Right ventricle myocardium superior (tissue), 1 donor: ENCODE data around the gene FAT3. TPM values are rescaled to one million over a fixed set of nuclear protein-coding genes. Genes with fewer than 3 reads are reported as not detected.

ENCODE experiments used
- ATAC-seq: fragments of 200-7000 bp; cut with Tn5 transposase; one replicate; pipeline ENCODE4 v1.9.1; 2020; ENCODE audit warnings: mild to moderate bottlenecking; ENCODE audit not compliant: poor library complexity
- DNase-seq: peaks from one replicate; pipeline ENCODE4 v3.0.0-alpha.2; 2020
- intact Hi-C: fragments of 100-400 bp; cut with DNase I; formaldehyde crosslinking; loops from one replicate; pipeline ENCODE4 v1.11.2; 2022
- total RNA-seq: library from RNA; stranded (reverse); fragmentation: NEBNext Ultra II Directional; extraction: Animal tissue kit (Norgen Biotek cat#: 25700); gene quantifications from one replicate; pipeline ENCODE4 v1.2.1, GENCODE V29; 2021
- donor health status: DM: no; HTN: yes; CAD: no; lungs with severe emphysema.

The FAT3 gene
- total RNA-seq, 1 donor from 2014 or later: 0.24 TPM

GRCh38 chr11:92226331-92227229, 2.0 kb downstream of the FAT3 start:
- no peak for ATAC-seq

GRCh38 chr11:92227230-92227814, 2.7 kb downstream of the FAT3 start:
- DNase-seq (no peak), ATAC-seq (no peak)
- intact Hi-C loops: no loop called here

More at GRCh38 chr11:92226331-92227229, 2.0 kb downstream of the FAT3 start:
- no peak for DNase-seq
- intact Hi-C loops: no loop called here

GRCh38 chr11:92227959-92228935, 3.6 kb downstream of the FAT3 start:
- DNase-seq: no peak
- ATAC-seq: no peak
- intact Hi-C loops: no loop called here

- intact Hi-C loops: no loop called here
- ATAC-seq (no peak), DNase-seq (no peak)
These were observed 12.2 kb downstream of the FAT3 start for GRCh38 chr11:92236856-92237255.

- ATAC-seq: no peak
- intact Hi-C loops: no loop called here
- no peak for DNase-seq
These were observed 16.3 kb downstream of the FAT3 start for GRCh38 chr11:92240916-92241315.

- ATAC-seq: no peak
- DNase-seq: no peak
- intact Hi-C loops: no loop called here
These were observed 21.2 kb downstream of the FAT3 start for GRCh38 chr11:92245700-92246271.

- DNase-seq (no peak), ATAC-seq (no peak)
- intact Hi-C loops: no loop called here
These were observed 22.0 kb downstream of the FAT3 start for GRCh38 chr11:92246630-92247029.

- ATAC-seq: no peak
These were observed 24.6 kb downstream of the FAT3 start for GRCh38 chr11:92249156-92249753.

GRCh38 chr11:92251980-92252379, 27.4 kb downstream of the FAT3 start:
- intact Hi-C loops: no loop called here
- DNase-seq (no peak), ATAC-seq (no peak)

More at GRCh38 chr11:92249156-92249753, 24.6 kb downstream of the FAT3 start:
- intact Hi-C loops: no loop called here
- DNase-seq: no peak

- intact Hi-C loops: no loop called here
- no peak for ATAC-seq
- DNase-seq: no peak
These were observed 28.8 kb downstream of the FAT3 start for GRCh38 chr11:92253421-92253820.

GRCh38 chr11:92253945-92254344, 29.3 kb downstream of the FAT3 start:
- DNase-seq: no peak
- no peak for ATAC-seq
- intact Hi-C loops: no loop called here

GRCh38 chr11:92257536-92257935, 32.9 kb downstream of the FAT3 start:
- intact Hi-C loops: no loop called here
- no peak for ATAC-seq
- no peak for DNase-seq

GRCh38 chr11:92259861-92260260, 35.2 kb downstream of the FAT3 start:
- ATAC-seq (no peak), DNase-seq (no peak)
- intact Hi-C loops: no loop called here

- ATAC-seq (no peak), DNase-seq (no peak)
- intact Hi-C loops: no loop called here
These were observed 39.7 kb downstream of the FAT3 start for GRCh38 chr11:92264350-92264749.

GRCh38 chr11:92266806-92267205, 42.2 kb downstream of the FAT3 start:
- ATAC-seq: no peak
- intact Hi-C loops: no loop called here
- no peak for DNase-seq

GRCh38 chr11:92267278-92267677, 42.7 kb downstream of the FAT3 start:
- intact Hi-C loops: no loop called here
- no peak for DNase-seq
- ATAC-seq: no peak

GRCh38 chr11:92267968-92268367, 43.4 kb downstream of the FAT3 start:
- intact Hi-C loops: no loop called here
- ATAC-seq (no peak), DNase-seq (no peak)

- ATAC-seq (no peak), DNase-seq (no peak)
- intact Hi-C loops: no loop called here
These were observed 43.9 kb downstream of the FAT3 start for GRCh38 chr11:92268546-92268945.
